ENCODE measurements around the gene GPR141.

GRCh38 chr7:37771342-37771741 is 87.8 kb downstream of the GPR141 start:
- TF ChIP-seq MAX (IDR thresholded peaks at IDR 0.05) (no peak), REST (IDR thresholded peaks at IDR 0.05) (no peak), RAD21 (conservative IDR thresholded peaks at IDR 0.05 in 1 of 2, IDR thresholded peaks at IDR 0.05 in 1 of 2) (no peak), JUNB (IDR thresholded peaks at IDR 0.05) (no peak), CHD4 (IDR thresholded peaks at IDR 0.05; ENCODE audit: borderline replicate concordance) (no peak), MAFK (IDR thresholded peaks at IDR 0.05; ENCODE audit: partially characterized antibody) (no peak), CTCF (IDR thresholded peaks at IDR 0.05) (no peak), EP300 (IDR thresholded peaks at IDR 0.05) (no peak), POLR2A (IDR thresholded peaks at IDR 0.05; ENCODE audit: low read length) (no peak), USF2 (IDR thresholded peaks at IDR 0.05) (no peak), GATA3 (IDR thresholded peaks at IDR 0.05; ENCODE audit: borderline replicate concordance) (no peak), PBX3 (IDR thresholded peaks at IDR 0.05) (no peak), CHD2 (IDR thresholded peaks at IDR 0.05; ENCODE audit: low read length, partially characterized antibody) (no peak), BCL3 (IDR thresholded peaks at IDR 0.05) (no peak)
